Peyer's patch (tissue), 4 donors: ENCODE measurements around the gene RNF180. TPM values are rescaled to one million over a fixed set of nuclear protein-coding genes. Genes with fewer than 3 reads are reported as not detected.

ENCODE experiments used
- DNase-seq, 3 donors: peaks; one replicate each; pipeline ENCODE4 v3.0.0-alpha.2; 2017 to 2019
- H3K27ac ChIP-seq, 4 donors: fragments of 200-600 bp; sonication (generic); one replicate each; pipeline ENCODE4 v1.5.1; 2016 to 2019
- H3K27me3 ChIP-seq, 2 donors: fragments of 200-600 bp; sonication (generic); one replicate each; pipeline ENCODE4 v1.5.1; 2019
- H3K36me3 ChIP-seq, 3 donors: fragments of 200-600 bp; sonication (generic); one replicate each; pipeline ENCODE4 v1.5.1; 2016 to 2019
- H3K4me1 ChIP-seq, 4 donors: fragments of 200-600 bp; sonication (generic); one replicate each; pipeline ENCODE4 v1.5.1; 2016 to 2019
- H3K4me3 ChIP-seq, 4 donors: fragments of 200-600 bp; sonication (generic); 1 replicate in 3 of 4; 2 replicates in 1 of 4; pipeline ENCODE4 v1.5.1; 2016 to 2019; ENCODE audit warnings: mild to moderate bottlenecking in 1 of 4
- H3K9me3 ChIP-seq, 4 donors: fragments of 200-600 bp; sonication (generic); one replicate each; pipeline ENCODE4 v1.5.1; 2016 to 2019; ENCODE audit warnings: mild to moderate bottlenecking in 1 of 4
- CTCF ChIP-seq, 6 experiments: fragments of 450-650 bp in 4 of 6; fragments of 200-600 bp in 2 of 6; sonication (generic) in 1 of 6; IDR thresholded peaks; one replicate each; pipeline ENCODE4 v1.5.1; 2017 to 2019; ENCODE audit warnings: antibody characterized with exemption in 6 of 6, mild to moderate bottlenecking in 3 of 6, moderate library complexity in 1 of 6
- POLR2A ChIP-seq, 2 donors: fragments of 450-650 bp; IDR thresholded peaks; one replicate each; pipeline ENCODE4 v1.5.1; 2017; ENCODE audit warnings: antibody characterized with exemption in 2 of 2, mild to moderate bottlenecking in 2 of 2, moderate library complexity in 2 of 2
- total RNA-seq, 4 donors: library from RNA; depleted of rRNA; stranded (reverse); fragments of >200 nt; gene quantifications; one replicate each; pipeline ENCODE4 v1.1.0, GENCODE V29; 2016

RNF180 gene
- total RNA-seq, 4 donors from 2014 or later = 3.2 to 9.1 (median 4.3) TPM

- Histone ChIP-seq H3K9me3 (no peaks in the 10 kb centered on the region), H3K4me3 (no peak overlapping the region), H3K27ac (no peak overlapping the region), H3K4me1 (no peaks in the 10 kb centered on the region), H3K27me3 (no peaks in the 10 kb centered on the region), H3K36me3 (no peaks in the 10 kb centered on the region)
- no peak for TF ChIP-seq CTCF (IDR thresholded peaks at IDR 0.05)
- no peak for TF ChIP-seq POLR2A (IDR thresholded peaks at IDR 0.05)
- no peak for DNase-seq
Measured at GRCh38 chr5:64417390-64417789, 251.7 kb downstream of the RNF180 start.

GRCh38 chr5:64418013-64418412, 252.4 kb downstream of the RNF180 start:
- no peak for TF ChIP-seq CTCF (IDR thresholded peaks at IDR 0.05)
- TF ChIP-seq POLR2A (IDR thresholded peaks at IDR 0.05) = no peak
- no peak overlapping the region for H3K27ac ChIP-seq

More at GRCh38 chr5:64418013-64418412, 252.4 kb downstream of the RNF180 start:
- Histone ChIP-seq H3K4me3 (no peak overlapping the region), H3K36me3 (no peaks in the 10 kb centered on the region), H3K4me1 (no peaks in the 10 kb centered on the region), H3K27me3 (no peaks in the 10 kb centered on the region), H3K9me3 (no peaks in the 10 kb centered on the region)
- no peak for DNase-seq

Other genes with a start within 250 kb of the RNF180 start
- not detected for gene HTR1A, start 203.4 kb upstream of the RNF180 start, total RNA-seq